ENCODE data around the gene HSD17B12.

GRCh38 chr11:43688394-43688793, 7.9 kb downstream of the HSD17B12 start:
- TF ChIP-seq CTCF (conservative IDR thresholded peaks at IDR 0.05; ENCODE audit: low read depth in 2 of 2): no peak
- no peak for TF ChIP-seq POLR2AphosphoS5 (IDR thresholded peaks at IDR 0.05; ENCODE audit: low read depth)
- TF ChIP-seq REST (IDR thresholded peaks at IDR 0.05; ENCODE audit: unreplicated experiment): no peak
- no peak for TF ChIP-seq ETS1 (IDR thresholded peaks at IDR 0.05)
- no peak for TF ChIP-seq EZH2 (IDR thresholded peaks at IDR 0.05; ENCODE audit: low read depth, unreplicated experiment)
- TF ChIP-seq EZH2phosphoT487 (IDR thresholded peaks at IDR 0.05; ENCODE audit: unreplicated experiment): no peak
- TF ChIP-seq ZNF462 (CRISPR knock-in tag; IDR thresholded peaks at IDR 0.05): no peak

Measured in GM23338 (cell line).